ENCODE measurements around the gene PDIA5.

GRCh38 chr3:123075359-123075758, 8.5 kb downstream of the PDIA5 start:
- no peak for TF ChIP-seq EP300 (conservative IDR thresholded peaks at IDR 0.05; ENCODE audit: poor library complexity, severe bottlenecking)
- TF ChIP-seq REST (IDR thresholded peaks at IDR 0.05; ENCODE audit: borderline replicate concordance), result no peak
- TF ChIP-seq CTCF (IDR thresholded peaks at IDR 0.05; ENCODE audit: poor library complexity, severe bottlenecking), result no peak
- no peak for TF ChIP-seq EZH2 (IDR thresholded peaks at IDR 0.05; ENCODE audit: borderline replicate concordance, insufficient read depth, low read length, poor library complexity, severe bottlenecking)
- no peak for TF ChIP-seq POLR2AphosphoS5 (IDR thresholded peaks at IDR 0.05)
